Type B pancreatic cell (in vitro differentiated cells): ENCODE data around the gene TSSK2. TPM values are rescaled to one million over a fixed set of nuclear protein-coding genes. Genes with fewer than 3 reads are reported as not detected.
A peak's percentile ranks its signal among the peaks of the same experiment; 100 is the strongest.

Source experiments
- DNase-seq: peaks from one replicate; pipeline ENCODE4 v3.0.0; 2021; ENCODE audit warnings: mixed read lengths; ENCODE audit not compliant: unreplicated experiment; ENCODE audit errors: extremely low spot score
- H3K27ac Mint-ChIP-seq: 2 replicates; pipeline ENCODE4 v1.8.0; 2021; ENCODE audit warnings: mild to moderate bottlenecking, mixed read lengths
- H3K27me3 Mint-ChIP-seq: 2 replicates; pipeline ENCODE4 v1.8.0; 2021; ENCODE audit warnings: mixed read lengths
- H3K36me3 Mint-ChIP-seq: 2 replicates; pipeline ENCODE4 v1.8.0; 2021; ENCODE audit warnings: mixed read lengths
- H3K4me1 Mint-ChIP-seq: one replicate; pipeline ENCODE4 v1.8.0; 2021; ENCODE audit warnings: mixed read lengths; ENCODE audit not compliant: unreplicated experiment
- H3K4me3 Mint-ChIP-seq: 2 replicates; pipeline ENCODE4 v1.8.0; 2021; ENCODE audit warnings: mild to moderate bottlenecking, mixed read lengths
- H3K9me3 Mint-ChIP-seq: 2 replicates; pipeline ENCODE4 v1.8.0; 2021; ENCODE audit warnings: mixed read lengths
- CTCF ChIP-seq: fragments of 200-600 bp; sonication (generic); conservative IDR thresholded peaks from 2 replicates; pipeline ENCODE4 v1.5.0; 2021; ENCODE audit warnings: antibody characterized with exemption, mild to moderate bottlenecking
- total RNA-seq: library from RNA; stranded (reverse); gene quantifications from 2 replicates; pipeline ENCODE4 v1.2.1, GENCODE V29; 2021; ENCODE audit warnings: low replicate concordance

The TSSK2 gene
- total RNA-seq, 1 donor from 2014 or later, result not detected

DNA sequence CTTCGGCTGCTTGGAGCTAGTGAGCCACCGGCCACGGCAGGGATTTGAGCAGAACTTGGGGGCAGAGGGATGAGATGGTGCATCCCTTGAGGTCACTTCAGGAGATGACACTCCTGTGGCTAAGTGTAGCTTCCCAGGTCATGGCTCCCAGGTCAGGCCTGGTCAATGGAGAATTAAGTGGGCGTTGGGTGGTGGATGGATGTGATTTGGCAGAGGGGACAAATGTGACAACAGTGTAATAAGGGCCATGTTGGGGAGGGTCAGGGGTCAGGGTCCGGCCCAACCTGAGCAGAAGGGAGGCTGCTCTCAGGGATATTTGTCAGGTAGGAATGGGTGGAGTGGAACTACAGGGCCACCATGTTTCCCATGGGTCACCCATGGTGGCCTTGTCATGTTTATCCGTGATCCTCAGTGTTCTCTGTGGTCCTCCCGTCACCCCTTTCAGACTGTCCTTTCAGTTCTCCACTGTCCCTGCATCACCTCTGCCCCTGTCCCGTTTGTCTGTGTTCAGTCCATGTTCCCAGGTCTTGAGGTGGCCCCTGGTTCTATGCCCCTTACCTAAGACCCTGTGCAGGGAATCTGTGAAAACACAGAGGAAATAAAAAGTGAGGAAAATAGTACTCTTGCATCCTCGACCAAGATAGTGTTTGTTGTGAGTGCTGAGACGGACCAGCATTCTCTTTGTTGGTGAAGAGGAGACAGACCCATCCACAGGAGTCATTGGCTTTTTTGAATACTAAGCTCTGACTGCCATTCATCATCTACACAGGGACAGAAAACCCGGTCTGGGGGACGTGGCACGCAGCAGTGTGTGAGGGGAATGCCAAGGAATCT, 41.3 kb downstream of the TSSK2 start:
- peaks cover 34% of the 10 kb centered on the region for H3K27me3 Mint-ChIP-seq
- peaks cover 17% of the 10 kb centered on the region for H3K4me1 Mint-ChIP-seq
- H3K4me3 Mint-ChIP-seq, result peak overlapping the region; percentile 90
- H3K36me3 Mint-ChIP-seq, result no peaks in the 10 kb centered on the region
- H3K9me3 Mint-ChIP-seq, result no peaks in the 10 kb centered on the region
- DNase-seq, result no peak
- H3K27ac Mint-ChIP-seq, result peak overlapping the region; percentile 91
- TF ChIP-seq CTCF, result no peak

DNA sequence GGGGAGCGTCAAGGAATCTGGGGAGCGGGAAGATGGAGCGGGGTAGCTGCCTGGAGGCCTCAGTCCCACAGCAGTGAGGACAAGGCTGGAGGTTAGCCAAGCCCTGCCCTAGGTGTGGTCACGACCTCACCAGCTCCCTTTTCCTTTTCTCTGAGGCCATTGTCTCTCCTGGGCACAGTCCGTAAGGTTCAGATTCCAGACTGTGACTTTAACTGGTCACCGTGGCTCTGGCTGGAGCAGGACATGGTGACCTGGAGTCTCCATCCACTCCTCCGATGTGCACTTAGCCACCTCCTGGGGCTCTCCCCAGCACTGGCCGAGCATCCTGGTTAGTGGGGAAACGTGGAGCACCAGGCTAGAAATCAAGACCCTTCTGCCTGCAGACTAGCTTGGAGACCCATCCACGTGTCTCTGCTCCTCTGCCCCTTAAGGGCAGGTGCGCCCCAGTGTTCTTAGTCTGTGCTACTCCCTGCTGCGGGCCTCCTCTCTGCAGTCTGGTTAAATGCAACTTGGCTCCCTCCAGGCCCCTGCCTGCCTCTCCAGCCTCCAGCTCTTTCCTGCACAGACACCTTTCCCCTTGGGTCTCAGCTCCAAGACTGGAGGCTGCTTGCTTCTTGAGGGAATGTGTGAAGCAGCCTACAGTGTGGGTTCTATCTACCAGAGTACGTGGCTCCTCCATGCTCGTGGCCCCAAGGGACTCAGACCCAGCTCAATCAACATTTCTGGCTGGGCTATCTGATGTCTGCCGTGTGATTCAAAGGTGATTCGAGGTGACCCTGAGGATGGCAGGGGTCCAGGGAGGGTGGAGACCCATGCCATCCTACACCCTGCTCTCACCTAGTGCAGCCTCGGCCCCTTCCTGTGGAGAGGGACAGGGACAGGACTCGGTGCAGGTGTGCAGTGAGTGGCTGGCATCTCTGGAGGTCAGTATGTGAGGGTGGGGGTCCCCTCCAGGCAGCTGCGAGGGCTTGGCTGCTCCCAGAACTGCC, 42.2 kb downstream of the TSSK2 start:
- H3K27ac Mint-ChIP-seq, result peak overlapping the region; percentile 91
- peak overlapping the region; percentile 90 for H3K4me3 Mint-ChIP-seq
- TF ChIP-seq CTCF, result no peak
- H3K27me3 Mint-ChIP-seq, result peaks cover 25% of the 10 kb centered on the region
- H3K4me1 Mint-ChIP-seq, result peaks cover 17% of the 10 kb centered on the region
- DNase-seq, result no peak
- H3K9me3 Mint-ChIP-seq, result no peaks in the 10 kb centered on the region
- no peaks in the 10 kb centered on the region for H3K36me3 Mint-ChIP-seq

- no peak for DNase-seq
- H3K36me3 Mint-ChIP-seq, result no peaks in the 10 kb centered on the region
- no peak for TF ChIP-seq CTCF
- H3K4me1 Mint-ChIP-seq, result peaks cover 19% of the 10 kb centered on the region
- peaks cover 15% of the 10 kb centered on the region for H3K27me3 Mint-ChIP-seq
- peak overlapping the region; percentile 63 for H3K27ac Mint-ChIP-seq
- H3K9me3 Mint-ChIP-seq, result no peaks in the 10 kb centered on the region
- peak overlapping the region; percentile 90 for H3K4me3 Mint-ChIP-seq
Observed at GRCh38 chr22:19174106-19175025, 43.3 kb downstream of the TSSK2 start.

DNA sequence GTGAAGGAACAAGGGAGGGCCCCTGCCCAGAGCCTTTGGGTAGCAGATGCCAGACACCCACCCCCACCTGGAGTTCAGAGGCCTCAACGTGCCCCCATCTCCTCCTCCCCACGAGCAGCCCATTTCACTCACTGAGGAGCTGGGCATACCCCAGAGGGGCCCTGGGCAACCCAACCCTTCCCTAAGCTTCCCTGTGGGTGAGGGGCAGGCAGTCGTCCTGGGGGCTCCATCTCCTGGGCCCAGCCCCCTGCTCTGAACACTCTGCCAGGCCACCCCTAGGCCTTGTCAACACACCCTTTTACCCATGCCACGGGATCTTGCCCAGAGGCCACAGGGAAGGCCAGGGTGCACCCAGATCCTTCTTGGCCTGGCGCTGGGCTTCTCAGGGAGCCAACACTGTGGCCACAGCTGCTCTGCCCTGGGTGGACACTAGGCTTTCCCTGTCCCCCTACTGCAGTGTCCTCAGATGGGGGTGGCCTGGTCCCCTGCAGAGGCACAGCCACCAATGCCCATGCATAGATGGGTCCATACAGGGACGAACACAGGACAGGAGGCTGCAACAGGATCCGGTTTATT, 44.0 kb downstream of the TSSK2 start:
- DNase-seq, result no peak
- Mint-ChIP-seq H3K4me3 (no peak overlapping the region), H3K36me3 (no peaks in the 10 kb centered on the region), H3K4me1 (peaks cover 23% of the 10 kb centered on the region), H3K9me3 (no peaks in the 10 kb centered on the region), H3K27ac (no peak overlapping the region), H3K27me3 (peaks cover 8% of the 10 kb centered on the region)
- no peak for TF ChIP-seq CTCF
